ELR (cell line): ENCODE measurements around the gene TMEM273.
A peak's percentile ranks its signal among the peaks of the same experiment; 100 is the strongest.

Experiments
- DNase-seq: peaks from one replicate; pipeline ENCODE4 v3.0.0-alpha.2; 2015; ENCODE audit warnings: low read depth

Gene TMEM273

DNA sequence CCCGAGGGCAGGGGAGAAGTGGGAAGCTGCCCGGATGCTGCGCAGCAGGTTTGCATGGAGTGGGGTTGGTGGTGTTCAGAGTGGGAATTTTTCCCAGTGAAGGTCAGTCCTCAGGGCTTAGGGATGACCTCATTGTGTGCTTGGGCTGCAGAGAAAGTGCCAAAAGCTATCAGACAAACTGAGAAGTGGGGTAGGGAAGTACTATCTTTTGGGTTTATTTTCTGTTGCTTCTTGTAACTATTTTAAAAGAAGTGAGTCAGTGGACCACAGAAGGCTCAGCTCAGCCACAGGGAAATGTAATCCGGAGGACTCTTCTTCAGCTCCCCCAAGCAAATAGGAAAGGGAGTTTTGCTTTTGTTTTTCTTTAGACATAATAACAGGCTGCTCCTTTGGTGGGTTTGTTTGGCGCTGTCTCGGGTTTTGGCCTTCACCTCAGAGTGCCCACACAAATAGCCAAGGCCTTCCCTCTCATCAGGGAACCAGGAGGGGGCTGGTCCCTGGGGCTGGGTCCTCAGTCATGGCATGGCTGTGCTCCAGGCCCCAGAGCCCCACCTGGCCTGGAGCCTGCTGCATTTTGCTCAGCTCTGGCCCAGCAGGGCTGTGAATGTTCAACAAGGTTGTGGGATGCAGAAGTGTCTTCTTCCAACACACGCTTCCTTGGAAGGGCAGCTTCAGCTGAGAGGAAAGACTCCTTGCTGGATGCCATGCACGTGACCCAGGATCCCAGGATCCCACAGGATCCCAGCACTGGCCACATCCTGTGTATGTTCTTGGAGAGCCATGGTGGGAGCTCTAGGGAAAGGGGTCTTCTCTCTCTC is 49.0 kb downstream of the TMEM273 start:
- DNase-seq: peak; percentile 78

DNA sequence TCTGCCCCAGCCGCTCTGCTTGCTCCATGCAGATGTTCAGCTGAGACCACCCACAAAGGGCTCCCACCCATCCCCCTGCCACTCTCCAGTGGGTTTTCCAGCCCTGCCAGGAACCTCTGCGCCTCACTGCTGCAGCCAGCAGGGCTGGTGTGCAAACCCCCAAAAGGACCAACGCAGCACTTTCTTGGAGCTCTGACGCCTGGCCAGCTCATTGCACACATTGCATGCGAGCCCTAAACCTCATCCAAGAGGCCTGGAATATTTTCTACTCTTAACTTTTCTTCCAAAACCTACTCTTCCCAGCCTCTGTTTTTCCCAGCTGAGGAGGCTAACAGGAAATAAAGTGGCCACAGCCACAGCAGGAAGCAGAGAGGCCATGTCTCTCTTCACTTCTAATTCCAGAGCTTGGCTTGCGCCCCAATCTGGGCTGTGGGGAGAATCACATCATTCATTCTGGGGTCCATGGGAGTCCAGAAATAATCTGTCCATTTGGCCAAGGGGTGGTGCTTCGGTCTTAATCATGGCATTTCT is 49.8 kb downstream of the TMEM273 start:
- peak; percentile 63 for DNase-seq

DNA sequence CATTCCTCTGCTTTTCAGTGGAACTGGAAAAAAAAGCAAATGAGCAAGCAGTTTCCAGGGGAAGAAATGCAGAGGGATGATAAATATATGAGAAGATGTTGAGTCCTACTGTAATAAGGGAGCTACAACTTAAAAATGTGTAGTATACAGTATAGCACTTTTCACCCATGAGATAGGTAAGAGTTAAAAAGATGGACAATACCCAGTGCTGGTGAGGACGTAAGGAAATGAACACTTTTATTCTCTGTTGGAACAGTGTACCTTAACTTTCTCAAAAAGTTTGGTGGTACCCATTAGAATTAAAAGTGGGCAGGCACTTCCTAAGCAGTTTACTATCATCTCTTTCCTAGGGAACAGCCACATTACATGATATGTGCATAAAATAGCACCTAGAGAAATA is 51.7 kb downstream of the TMEM273 start:
- no peak for DNase-seq

DNA sequence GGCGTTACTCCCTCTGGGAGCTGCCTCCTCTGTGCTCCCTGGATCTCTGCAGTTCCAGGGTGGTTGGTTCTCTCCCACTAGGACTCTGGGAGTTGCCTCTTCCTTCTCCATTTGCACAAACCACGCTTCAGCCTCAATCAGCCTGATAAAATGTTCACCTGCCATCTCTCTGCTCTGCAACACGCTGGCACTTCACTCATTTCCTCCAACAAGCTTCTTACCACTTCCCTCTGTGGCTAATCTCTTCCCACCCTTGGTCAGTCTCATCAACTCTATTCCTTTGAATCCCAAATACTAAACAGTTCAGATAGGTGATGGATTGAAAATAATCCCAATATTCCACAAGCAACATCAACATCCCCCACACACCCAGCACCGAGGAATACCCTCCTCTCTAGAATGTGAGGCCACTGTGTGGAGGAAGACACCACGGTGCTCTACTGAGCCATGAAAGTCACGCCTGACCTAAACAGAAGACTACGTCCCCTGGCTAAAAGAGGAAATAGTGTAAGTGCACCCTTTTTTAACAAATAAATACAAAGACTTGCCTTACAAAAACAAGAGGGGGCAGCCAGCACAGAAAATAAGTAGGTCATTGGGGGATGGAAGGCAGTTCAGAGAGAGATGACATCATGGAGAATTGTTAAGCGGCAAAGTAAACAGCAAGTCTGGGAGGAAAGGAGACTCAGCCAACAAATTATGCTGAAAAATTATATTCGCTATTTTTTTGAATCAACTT is 52.4 kb downstream of the TMEM273 start:
- DNase-seq: no peak

DNA sequence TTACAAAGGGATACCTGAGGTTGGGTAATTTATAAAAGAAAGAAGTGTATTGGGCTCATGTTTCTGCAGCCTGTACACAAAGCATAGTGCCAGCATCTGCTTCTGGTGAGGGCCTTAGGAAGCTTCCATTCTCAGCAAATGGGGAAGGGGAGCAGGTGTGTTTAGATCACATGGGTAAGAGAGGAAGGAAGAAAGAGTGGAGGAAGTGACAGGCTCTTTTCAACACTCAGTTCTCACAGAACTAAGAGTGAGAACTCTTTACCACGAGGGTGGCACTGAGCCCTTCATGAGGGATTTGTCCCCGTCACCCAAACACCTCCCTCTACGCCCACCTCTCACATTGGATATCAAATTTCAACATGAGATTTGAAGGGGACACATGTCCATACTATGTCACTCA is 53.9 kb downstream of the TMEM273 start:
- no peak for DNase-seq

DNA sequence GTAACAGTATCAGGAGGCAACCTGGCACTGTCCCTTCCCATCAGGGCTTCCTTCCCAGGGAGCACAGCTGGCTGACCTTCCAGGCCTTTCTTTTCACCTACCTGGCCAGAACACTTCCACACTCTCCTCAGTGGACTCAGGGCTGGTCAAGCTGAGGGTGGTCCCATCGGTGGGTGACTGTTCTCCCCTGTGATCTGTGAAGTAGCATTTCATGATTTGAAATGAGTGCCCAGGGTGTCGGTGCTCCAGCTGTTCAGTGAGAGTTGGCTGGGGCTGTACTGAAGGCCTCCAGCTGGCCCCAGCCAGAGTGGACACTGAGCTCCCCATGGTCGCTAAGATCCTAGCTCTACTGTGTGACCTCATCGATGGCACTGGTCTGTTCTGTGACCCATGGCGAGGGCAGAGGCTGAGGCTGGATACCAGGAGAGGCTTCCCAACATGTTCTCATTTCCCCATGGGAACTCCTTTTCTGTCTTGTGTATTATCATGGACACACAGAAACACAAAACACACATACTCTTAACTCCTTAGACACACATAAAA is 54.4 kb downstream of the TMEM273 start, which contains the start of gene FAM170B:
Gene FAM170B (minus strand): TSS at position 316 of the 543 bp plus-strand sequence. CDS start 103 bp downstream, at position 213.
- DNase-seq: no peak

DNA sequence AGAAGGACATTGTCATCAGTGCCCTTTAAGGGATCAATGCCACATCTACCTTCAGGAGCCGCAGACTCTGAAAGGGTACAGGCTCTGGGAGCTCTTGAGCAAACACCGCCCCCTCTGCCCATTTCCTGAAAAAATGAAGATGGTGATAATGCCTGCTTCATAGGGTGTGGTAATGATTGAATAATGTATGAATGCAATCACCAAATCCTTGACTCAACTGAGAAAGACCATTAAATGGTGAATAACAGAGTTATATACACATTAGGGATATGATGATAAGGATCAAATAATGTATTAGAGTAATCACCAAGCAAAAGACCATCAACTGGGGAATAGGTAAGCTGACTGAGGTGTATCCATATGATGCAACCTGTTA is 55.8 kb downstream of the TMEM273 start:
- DNase-seq: no peak

DNA sequence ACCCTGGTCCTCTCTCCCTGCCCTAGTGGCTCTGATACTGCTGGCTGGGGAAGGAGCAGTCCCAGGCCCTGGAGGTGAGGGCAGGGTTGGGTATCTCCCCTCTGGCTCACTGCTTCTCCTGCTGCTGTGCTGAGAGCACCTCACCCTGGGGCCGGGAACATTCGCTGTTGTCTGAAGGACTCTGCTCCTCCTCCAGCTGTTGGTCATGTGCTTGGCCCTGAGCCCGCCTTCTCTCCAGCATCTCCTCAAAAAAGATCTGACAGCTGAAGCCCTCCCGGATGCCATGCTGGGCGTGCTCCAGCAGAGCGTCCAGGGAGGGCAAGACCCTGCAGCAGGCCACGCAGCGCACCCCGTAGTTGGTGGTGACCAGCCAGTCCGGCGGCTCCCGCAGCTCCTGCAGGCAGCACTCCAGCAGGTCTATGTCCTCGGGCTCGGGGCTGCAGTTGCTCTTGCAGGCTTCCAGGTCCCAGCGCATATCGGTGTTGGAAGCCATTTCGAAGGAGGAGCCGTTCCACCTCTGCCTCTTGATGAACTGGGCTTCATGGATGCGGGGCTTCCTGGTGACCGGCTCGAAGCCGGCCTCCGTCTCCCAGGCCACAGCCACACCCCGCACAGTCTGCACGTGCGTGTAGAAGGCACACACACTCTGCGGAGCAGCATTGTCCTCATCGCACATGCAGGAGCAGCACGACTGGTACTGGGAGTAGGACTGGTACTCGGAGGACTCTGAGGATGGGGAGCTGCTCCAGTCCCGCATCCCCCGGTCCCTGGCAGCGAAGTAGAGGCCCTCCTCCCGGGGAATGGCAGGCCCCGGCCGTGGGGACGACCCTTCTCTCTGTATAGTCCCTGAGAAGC is 56.5 kb downstream of the TMEM273 start:
- DNase-seq: no peak

DNA sequence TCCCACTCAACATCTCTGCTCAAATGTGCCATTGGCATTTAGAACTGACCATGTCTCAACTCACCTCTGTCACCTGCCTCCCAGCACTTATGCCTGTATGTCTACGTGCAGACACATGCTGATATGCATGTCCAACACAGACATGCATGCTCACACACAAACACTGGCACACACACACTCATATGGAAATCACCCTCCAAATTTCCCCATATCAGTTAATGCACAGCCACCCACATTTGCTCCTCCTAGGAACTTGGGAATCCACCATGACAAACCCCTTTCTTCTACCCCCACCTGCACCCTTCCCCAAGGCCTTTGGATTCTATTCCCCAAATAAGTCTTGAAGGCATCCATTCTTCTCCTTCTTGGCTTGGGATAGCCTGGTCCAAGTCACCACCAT is 58.8 kb downstream of the TMEM273 start:
- DNase-seq: no peak

DNA sequence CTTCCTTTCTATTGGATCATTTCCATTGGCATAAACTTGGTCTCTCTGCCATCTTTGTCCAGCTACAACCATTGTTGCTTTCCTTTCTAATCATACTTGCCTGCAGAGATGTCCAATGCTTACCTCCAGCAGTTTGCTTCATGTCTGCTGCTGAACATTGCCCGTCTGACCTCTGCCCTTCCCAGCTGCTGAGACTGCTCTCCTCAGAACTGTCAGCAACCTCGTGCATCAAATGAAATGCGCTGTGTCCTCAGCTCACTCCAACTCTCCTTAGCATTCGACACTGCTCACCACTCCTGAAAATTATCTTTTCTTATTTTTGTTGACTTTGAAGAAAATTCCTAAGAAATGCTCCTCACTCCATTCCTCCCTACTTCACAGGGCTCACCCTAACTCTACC is 59.3 kb downstream of the TMEM273 start:
- DNase-seq: no peak

DNA sequence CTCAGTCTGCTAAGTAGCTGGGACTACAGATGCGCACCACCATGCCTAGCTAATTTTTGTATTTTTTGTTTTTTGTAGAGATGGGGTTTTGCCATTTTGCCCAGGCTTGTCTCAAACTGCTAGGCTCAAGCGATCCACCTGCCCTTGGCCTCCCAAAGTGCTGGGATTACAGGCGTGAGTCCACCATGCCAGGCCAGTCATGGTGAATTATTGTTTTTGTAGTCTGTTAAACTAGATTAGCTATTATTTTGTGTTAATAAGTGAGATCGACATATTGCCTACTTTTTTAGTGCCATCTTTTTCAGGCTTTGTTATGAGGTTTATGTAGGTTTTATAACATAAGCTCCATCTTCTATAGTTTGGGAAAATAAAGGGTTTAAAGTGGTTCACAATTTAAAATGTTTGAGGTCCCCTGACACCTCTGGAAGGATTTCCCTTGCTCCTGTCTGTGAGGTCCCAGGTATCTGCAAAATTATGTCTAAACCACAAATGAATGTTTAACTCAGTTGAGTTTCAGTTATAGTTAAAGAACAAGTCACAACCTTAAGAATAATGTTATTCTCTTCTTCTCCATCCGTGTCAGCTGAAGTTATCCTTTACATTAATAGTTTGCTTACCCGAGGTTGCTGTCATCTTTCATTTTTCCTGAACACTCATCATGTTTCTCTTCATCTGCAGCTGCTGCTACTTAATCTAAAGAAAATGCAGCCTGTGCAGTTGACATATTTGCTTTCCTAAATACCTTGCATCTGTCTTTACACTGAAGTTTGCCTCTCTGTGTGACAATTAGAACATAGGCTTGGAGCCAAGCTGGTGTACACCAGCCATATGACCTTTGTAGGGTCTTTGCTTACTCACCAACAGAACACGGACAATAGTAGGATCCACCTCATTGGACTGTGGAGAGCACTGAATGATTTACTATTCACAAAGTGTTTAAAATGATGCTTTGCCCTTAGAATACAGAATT is 63.9 kb downstream of the TMEM273 start:
- DNase-seq: no peak

DNA sequence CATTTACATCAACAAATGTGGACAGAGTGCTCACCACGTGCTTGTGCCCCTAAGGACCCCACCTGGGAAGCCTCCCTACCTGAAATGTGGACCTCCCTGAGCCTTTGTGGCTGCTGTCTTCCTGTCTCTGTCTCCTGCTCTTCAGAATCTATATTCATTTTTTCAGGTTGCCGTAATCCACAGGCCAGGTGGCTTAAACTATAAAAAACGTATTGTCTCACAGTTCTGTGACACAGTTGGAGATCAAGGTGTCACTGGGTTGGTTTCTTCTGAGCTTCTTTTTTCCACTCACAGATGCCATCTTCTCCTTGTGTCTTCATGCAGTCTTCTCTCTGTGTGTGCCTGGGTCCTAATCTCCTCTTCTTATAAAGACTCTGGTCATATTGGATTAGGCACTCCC is 67.3 kb downstream of the TMEM273 start:
- DNase-seq: no peak

DNA sequence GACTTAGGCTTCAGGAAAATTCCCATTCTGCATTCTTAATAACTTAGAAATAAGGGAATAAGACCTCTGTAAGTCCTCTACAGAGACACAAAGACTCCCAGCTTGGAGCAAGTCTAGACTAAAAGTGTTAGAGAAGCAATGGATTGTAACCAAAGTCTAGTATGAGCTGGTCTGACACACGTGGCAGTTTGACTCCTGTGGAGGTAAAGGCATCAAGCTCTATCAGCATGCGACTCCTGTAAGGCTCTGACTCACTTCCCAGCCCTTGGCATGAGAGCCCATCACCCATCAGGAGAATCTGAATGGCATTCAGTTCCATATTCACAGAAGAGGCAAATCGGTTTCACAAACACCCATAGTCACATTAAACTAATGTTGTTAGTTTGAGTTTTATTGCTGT is 68.4 kb downstream of the TMEM273 start:
- DNase-seq: peak; percentile 40

DNA sequence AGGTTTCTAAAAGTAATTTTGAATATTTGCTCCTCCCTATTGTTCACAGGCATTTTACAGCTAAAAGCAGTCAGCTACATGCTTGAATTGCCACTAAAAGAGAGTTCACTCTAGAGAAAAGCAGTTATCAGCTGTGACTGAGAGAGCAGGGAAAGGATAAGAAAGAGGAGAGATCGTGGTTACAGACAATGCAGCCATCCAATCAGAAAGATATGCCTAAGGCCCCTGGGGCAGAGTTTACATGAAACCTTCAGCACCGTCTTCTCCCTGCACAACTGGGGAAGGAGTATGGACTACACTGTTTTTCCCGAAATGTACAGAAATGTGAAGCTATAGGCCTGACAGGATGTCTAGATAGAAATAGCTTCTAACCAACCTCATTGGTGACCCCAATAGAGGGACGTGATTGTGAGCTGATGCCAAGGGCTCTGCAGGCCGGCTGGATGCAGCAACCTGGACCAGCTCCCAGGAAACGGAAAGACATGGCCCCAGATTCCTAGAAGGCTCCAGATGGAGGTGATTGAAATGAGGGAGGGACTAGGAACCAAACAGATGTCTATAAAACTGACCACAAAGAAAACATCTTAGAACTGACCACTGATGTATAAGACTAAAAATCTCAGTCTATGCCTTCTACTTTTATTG is 69.6 kb downstream of the TMEM273 start:
- DNase-seq: no peak

DNA sequence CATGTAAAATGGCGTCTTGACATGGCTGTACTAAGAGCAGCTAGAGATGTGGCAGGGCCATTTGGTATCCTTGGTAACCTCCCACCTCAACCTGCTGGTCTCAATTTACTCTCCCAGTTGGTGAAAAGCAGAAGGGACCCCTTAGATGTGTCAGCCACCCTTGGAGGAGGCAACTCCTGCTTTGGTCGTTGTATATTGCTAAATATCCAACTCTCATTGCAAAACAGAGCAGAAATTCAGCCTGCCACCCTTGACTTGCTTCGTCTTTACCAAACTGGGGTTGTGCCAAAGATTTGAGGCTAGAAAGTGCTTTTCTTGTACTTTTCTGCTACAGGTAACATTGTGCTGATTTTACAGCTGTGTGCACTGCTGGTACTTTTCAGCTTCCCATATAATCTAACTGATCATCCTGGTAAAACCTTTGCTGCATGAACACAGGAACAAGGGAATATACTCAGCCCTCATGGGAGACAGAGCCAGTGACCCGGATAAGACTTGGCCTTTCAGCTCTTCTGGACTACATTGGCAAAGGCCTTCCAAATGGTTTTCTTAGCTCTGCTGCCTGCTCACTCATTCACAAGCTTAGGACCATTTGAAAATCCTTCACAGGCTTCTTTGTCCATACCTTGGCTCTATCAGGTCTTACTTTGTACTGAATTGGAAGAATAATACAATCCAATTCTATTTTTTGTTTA is 70.7 kb downstream of the TMEM273 start:
- no peak for DNase-seq

DNA sequence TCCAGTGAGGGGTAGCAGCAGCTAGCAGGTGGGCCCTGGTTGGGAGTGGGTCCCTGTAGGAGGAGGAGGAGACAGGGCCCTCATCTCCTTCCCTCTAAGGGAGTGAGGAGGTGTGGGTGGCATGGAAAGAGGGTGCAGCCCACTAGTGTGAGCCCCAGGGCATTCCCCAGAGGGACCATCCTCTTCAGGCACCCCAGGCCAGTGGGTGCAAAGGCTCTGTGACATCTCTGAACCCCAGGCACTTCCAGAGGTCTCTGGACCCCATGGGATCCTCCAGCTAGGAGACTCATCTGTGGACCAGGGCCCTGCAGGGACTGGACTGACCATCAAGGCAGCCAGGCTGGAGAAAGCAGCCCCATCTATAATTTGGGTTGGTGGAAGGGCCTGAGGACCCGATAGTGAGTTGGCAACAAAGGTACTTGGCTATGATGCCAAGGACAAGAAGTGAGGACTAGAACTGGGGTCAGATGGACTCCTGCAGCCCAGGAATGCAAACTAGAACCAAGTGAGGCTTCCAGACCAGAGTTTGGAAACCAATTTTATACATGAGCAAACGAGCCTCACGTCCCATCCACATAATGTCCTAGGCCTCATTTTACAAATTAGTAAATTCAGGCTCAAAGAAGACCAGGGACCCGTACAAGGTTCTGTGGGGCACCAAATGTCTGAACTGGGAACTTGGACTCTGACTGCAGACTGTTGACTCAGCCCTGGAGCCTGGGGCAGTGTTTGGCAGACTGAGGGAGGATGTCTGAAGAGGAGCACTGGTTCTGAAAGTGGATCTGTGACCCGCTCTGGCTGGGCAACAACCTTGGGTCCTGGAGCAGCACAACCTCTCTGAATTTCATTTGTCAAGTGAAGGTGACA is 71.4 kb downstream of the TMEM273 start:
- DNase-seq: peak; percentile 6

DNA sequence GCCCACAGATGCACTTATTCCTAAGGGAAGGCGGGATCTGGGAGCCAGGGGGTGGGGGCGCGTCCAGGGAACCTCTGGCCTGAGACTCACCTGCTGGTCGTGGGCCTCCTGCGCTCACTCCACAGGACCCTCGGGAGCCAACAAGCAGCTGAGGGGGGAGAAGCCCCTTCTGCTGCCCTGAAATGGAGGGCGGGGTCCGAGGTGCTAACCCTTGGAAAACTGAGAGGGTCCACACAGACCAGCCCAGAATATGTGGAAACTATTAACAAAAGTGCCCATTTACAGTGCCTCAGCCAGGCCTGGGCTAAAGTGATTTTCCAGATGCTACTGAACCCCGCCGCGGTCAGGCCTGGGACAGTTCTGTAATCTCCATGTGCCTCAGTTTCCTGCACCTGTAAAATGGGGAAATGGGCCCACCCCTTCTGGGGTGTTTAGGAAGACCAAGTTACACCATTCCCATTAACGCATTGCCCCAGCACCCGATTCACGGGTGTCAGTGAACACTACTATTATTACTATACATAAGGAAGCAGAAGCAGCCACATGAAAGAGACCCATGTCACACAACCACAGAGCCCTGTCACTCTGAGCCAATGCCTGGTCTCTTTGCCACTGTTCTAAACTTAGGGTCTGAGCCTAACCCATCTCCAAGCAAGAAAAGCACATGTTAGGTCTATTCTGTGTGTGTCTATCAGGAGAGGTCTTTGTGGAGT is 72.2 kb downstream of the TMEM273 start:
- no peak for DNase-seq
